ENCODE results near the gene CADM3. TPM values are rescaled to one million over a fixed set of nuclear protein-coding genes. Genes with fewer than 3 reads are reported as not detected.

The CADM3 gene
- total and polyA plus RNA-seq, 2 of the 8 experiments (the other 6 are each of a cell fraction or from before 2014, with no cell fraction given) = 8.3 to 8.5 TPM

- no peak overlapping the region for H2AFZ ChIP-seq (ENCODE audit: low read length)
- H4K91ac ChIP-seq (replicated peaks; ENCODE audit: insufficient read length, low read length) = no peak overlapping the region
- H3K18ac ChIP-seq (ENCODE audit: extremely low read depth, low read length) = no peak overlapping the region
- FAIRE-seq (peak; percentile 91), DNase-seq (ENCODE audit: low read depth in 1 of 2, low spot score in 2 of 2) (peak in 1 of 2 experiments; percentile 82)
- no peaks in the 10 kb centered on the region for H4K20me1 ChIP-seq (replicated peaks in 1 of 2; ENCODE audit: control insufficient read depth in 1 of 2, insufficient read depth in 2 of 2, low read length in 2 of 2)
- no peak overlapping the region for H2BK12ac ChIP-seq (ENCODE audit: low read depth, low read length)
- peaks cover 0 to 4% (median 1%) of the 10 kb centered on the region in 4 experiments; a peak in 2 of 7 replicates for H3K4me1 ChIP-seq (replicated peaks in 1 of 4; ENCODE audit: control insufficient read depth in 3 of 4, insufficient read depth in 4 of 4, low read length in 3 of 4)
- no peak overlapping the region for H3K23ac ChIP-seq (ENCODE audit: insufficient read length)
- H3K23me2 ChIP-seq (ENCODE audit: low read depth, low read length) = no peaks in the 10 kb centered on the region
- no peak overlapping the region for H3K9ac ChIP-seq (replicated peaks in 1 of 4; ENCODE audit: extremely low read depth in 1 of 4, low read depth in 3 of 4, low read length in 3 of 4)
- no peak overlapping the region for H2AK5ac ChIP-seq (ENCODE audit: low read depth, low read length)
- no peak overlapping the region for H3K56ac ChIP-seq (replicated peaks; ENCODE audit: insufficient read length, low read depth, low read length)
- 0 out of 4 replicates have a peak, but pooled peaks cover 0 to 3% of the 10 kb centered on the region in 2 experiments for H3K9me3 ChIP-seq (ENCODE audit: insufficient read depth in 2 of 2, low read depth in 1 of 2, low read length in 1 of 2)
- ChIA-PET POLR2A (ENCODE audit: partially characterized antibody) (interaction anchor here (0.7 to 1.6 kb wide), 3 partner anchors 35 to 50 kb away, joined by 3 to 4 read pairs (median 4); no protein-coding TSS in a partner anchor), CTCF (ENCODE audit: partially characterized antibody) (interaction anchor here (0.7 to 12.4 kb wide), 26 partner anchors 9 to 673 kb away, joined by 3 to 367 read pairs (median 4); partner anchors contain the start of genes ACKR1 and CADM3)
- no peaks in the 10 kb centered on the region for H3K79me1 ChIP-seq (ENCODE audit: low read depth, low read length)
- no peak overlapping the region for H2BK15ac ChIP-seq (ENCODE audit: low read length)
- H3K4ac ChIP-seq (replicated peaks; ENCODE audit: insufficient read length, low read depth, low read length) = no peak overlapping the region
- no peaks in the 10 kb centered on the region for H3K36me3 ChIP-seq (ENCODE audit: control insufficient read depth in 2 of 4, insufficient read depth in 4 of 4, low read length in 3 of 4)
- H2BK120ac ChIP-seq (replicated peaks; ENCODE audit: low read depth, low read length) = no peak overlapping the region
- H2BK5ac ChIP-seq (ENCODE audit: low read depth, low read length) = no peak overlapping the region
- H4K8ac ChIP-seq (ENCODE audit: extremely low read depth, insufficient read depth, low read length) = no peak overlapping the region; the same call in 1 of the 2 replicates
- no peak overlapping the region for H3K14ac ChIP-seq (ENCODE audit: insufficient read length)
- H3K79me2 ChIP-seq (ENCODE audit: control insufficient read depth in 1 of 2, insufficient read depth in 2 of 2, low read length in 2 of 2) = no peaks in the 10 kb centered on the region
- H3K27me3 ChIP-seq (replicated peaks in 1 of 4; ENCODE audit: control insufficient read depth in 3 of 4, extremely low read depth in 1 of 4, insufficient read depth in 3 of 4, low read length in 3 of 4) = no peaks in the 10 kb centered on the region
- H3K4me2 ChIP-seq (ENCODE audit: insufficient read depth in 1 of 2, low read depth in 2 of 2, low read length in 2 of 2) = no peak overlapping the region
- H4K5ac ChIP-seq (ENCODE audit: insufficient read length, low read depth, low read length) = no peak overlapping the region
- no peak overlapping the region for H3K4me3 ChIP-seq (ENCODE audit: extremely low read depth in 1 of 4, insufficient read depth in 2 of 4, low read depth in 3 of 4, low read length in 4 of 4)
- no peak overlapping the region for H3K27ac ChIP-seq (ENCODE audit: low read depth, low read length)
- H2BK20ac ChIP-seq (ENCODE audit: low read length) = no peak overlapping the region
- 35% methylated on average over 4 of the region's 4 CpGs; no CpG with 5 or more reads in 1 of the 2 experiments for WGBS, 2 experiments (ENCODE audit: extremely low coverage in 1 of 2, insufficient coverage in 1 of 2, insufficient read length in 1 of 2, insufficient replicate concordance in 2 of 2, low coverage in 1 of 2, low lambda C conversion rate in 2 of 2, missing lambda C conversion rate in 1 of 2)
- TF ChIP-seq POLR2A (IDR thresholded peaks at IDR 0.05; ENCODE audit: control extremely low read depth in 1 of 2, low read depth in 2 of 2, low read length in 2 of 2) (no peak), CTCF (IDR thresholded peaks at IDR 0.05; ENCODE audit: control extremely low read depth in 1 of 3, insufficient read depth in 1 of 3, low read depth in 1 of 3, low read length in 3 of 3) (peak; percentile 96 to 100 (median 100)), TEAD4 (IDR thresholded peaks at IDR 0.05; ENCODE audit: low read depth, low read length) (0 out of 2 replicates have a peak, but pooled peaks have one; percentile 14), NANOG (IDR thresholded peaks at IDR 0.05; ENCODE audit: insufficient read depth, low read depth, low read length, poor library complexity, severe bottlenecking) (no peak), GABPA (IDR thresholded peaks at IDR 0.05; ENCODE audit: borderline replicate concordance, insufficient read depth, low read length) (no peak), SP4 (IDR thresholded peaks at IDR 0.05; ENCODE audit: low read length) (no peak), RFX5 (IDR thresholded peaks at IDR 0.05; ENCODE audit: borderline replicate concordance, low read depth, low read length) (no peak), ATF3 (IDR thresholded peaks at IDR 0.05; ENCODE audit: insufficient read depth, low read depth, low read length) (peak; percentile 68; the same call in 1 of the 2 replicates), ASH2L (IDR thresholded peaks at IDR 0.05; ENCODE audit: low read length) (no peak)
Observed at GRCh38 chr1:159161001-159161718, 10.3 kb upstream of the CADM3 start.

All from H1 (cell line).